Measurements from ENCODE around the gene VOPP1. TPM values are rescaled to one million over a fixed set of nuclear protein-coding genes. Genes with fewer than 3 reads are reported as not detected.

VOPP1 gene
- total and polyA plus RNA-seq, 10 of the 15 experiments (the other 5 are each of a cell fraction or from before 2014, with no cell fraction given), result 32.8 to 206 (median 129) TPM

DNA sequence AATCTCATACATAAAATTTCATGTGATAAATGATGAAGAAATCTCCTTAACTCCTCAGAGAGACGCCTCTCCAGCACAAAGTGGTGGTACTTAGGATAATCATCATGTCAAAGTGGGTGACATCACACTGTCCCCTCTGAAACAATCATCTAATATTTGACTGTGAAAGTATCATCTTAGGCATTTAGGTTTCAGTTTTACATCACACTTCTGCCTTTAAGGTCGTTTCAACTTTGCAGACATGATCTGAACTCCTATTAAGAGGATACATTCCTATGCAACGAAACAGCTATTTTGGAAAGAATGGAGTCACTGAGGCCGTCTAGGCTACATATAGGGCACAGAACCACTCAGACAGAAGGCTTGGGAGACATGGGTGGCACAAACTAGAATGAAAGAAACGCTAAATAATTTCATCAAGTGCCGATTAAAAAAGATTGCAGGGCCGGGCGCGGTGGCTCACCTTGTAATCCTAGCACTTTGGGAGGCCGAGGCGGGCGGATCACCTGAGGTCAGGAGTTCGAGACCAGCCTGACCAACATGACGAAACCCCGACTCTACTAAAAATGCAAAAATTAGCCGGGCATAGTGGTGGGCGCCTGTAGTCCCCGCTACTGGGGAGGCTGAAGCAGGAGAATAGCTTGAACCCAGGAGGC, 2.0 kb downstream of the VOPP1 start (continued):
- TF ChIP-seq, protein P1, sequence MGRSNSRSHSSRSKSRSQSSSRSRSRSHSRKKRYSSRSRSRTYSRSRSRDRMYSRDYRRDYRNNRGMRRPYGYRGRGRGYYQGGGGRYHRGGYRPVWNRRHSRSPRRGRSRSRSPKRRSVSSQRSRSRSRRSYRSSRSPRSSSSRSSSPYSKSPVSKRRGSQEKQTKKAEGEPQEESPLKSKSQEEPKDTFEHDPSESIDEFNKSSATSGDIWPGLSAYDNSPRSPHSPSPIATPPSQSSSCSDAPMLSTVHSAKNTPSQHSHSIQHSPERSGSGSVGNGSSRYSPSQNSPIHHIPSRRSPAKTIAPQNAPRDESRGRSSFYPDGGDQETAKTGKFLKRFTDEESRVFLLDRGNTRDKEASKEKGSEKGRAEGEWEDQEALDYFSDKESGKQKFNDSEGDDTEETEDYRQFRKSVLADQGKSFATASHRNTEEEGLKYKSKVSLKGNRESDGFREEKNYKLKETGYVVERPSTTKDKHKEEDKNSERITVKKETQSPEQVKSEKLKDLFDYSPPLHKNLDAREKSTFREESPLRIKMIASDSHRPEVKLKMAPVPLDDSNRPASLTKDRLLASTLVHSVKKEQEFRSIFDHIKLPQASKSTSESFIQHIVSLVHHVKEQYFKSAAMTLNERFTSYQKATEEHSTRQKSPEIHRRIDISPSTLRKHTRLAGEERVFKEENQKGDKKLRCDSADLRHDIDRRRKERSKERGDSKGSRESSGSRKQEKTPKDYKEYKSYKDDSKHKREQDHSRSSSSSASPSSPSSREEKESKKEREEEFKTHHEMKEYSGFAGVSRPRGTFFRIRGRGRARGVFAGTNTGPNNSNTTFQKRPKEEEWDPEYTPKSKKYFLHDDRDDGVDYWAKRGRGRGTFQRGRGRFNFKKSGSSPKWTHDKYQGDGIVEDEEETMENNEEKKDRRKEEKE (IDR thresholded peaks at IDR 0.05), result no peak
- TF ChIP-seq YBX1 (IDR thresholded peaks at IDR 0.05), result no peak
- no peak for TF ChIP-seq TCF3 (IDR thresholded peaks at IDR 0.05; ENCODE audit: borderline replicate concordance, insufficient read depth, low read depth, low read length)
- 0 out of 2 replicates have a peak, but pooled peaks have one; percentile 69 for TF ChIP-seq HDGF (IDR thresholded peaks at IDR 0.05)
- no peak for TF ChIP-seq EGR1 (IDR thresholded peaks at IDR 0.05; ENCODE audit: borderline replicate concordance in 1 of 2, low read depth in 2 of 2, low read length in 2 of 2)
- TF ChIP-seq CREM (IDR thresholded peaks at IDR 0.05; ENCODE audit: low read depth), result peak; percentile 87
- no peak for TF ChIP-seq RB1 (IDR thresholded peaks at IDR 0.05; ENCODE audit: borderline replicate concordance)
- peak; percentile 45 for TF ChIP-seq POLR2AphosphoS5 (IDR thresholded peaks at IDR 0.05; ENCODE audit: low read length)
- no peak for TF ChIP-seq MEF2B (IDR thresholded peaks at IDR 0.05; ENCODE audit: partially characterized antibody, poor library complexity, severe bottlenecking)
- TF ChIP-seq POLR2AphosphoS2 (IDR thresholded peaks at IDR 0.05; ENCODE audit: low read depth, low read length), result no peak
- TF ChIP-seq, protein P2, sequence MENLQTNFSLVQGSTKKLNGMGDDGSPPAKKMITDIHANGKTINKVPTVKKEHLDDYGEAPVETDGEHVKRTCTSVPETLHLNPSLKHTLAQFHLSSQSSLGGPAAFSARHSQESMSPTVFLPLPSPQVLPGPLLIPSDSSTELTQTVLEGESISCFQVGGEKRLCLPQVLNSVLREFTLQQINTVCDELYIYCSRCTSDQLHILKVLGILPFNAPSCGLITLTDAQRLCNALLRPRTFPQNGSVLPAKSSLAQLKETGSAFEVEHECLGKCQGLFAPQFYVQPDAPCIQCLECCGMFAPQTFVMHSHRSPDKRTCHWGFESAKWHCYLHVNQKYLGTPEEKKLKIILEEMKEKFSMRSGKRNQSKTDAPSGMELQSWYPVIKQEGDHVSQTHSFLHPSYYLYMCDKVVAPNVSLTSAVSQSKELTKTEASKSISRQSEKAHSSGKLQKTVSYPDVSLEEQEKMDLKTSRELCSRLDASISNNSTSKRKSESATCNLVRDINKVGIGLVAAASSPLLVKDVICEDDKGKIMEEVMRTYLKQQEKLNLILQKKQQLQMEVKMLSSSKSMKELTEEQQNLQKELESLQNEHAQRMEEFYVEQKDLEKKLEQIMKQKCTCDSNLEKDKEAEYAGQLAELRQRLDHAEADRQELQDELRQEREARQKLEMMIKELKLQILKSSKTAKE (IDR thresholded peaks at IDR 0.05; ENCODE audit: low read depth, poor library complexity, severe bottlenecking), result peak; percentile 15
- TF ChIP-seq NR2F1 (conservative IDR thresholded peaks at IDR 0.05), result peak; percentile 51; the same call in 1 of the 2 replicates
- no peak for TF ChIP-seq SRF (IDR thresholded peaks at IDR 0.05; ENCODE audit: low read depth in 2 of 2, low read length in 2 of 2)
- TF ChIP-seq, protein P3, sequence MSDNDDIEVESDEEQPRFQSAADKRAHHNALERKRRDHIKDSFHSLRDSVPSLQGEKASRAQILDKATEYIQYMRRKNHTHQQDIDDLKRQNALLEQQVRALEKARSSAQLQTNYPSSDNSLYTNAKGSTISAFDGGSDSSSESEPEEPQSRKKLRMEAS (IDR thresholded peaks at IDR 0.05; ENCODE audit: low read depth, low read length), result no peak
- no peak for TF ChIP-seq KLF5 (IDR thresholded peaks at IDR 0.05; ENCODE audit: partially characterized antibody)
- no peak for TF ChIP-seq FOS (IDR thresholded peaks at IDR 0.05; ENCODE audit: borderline replicate concordance, extremely low read depth, insufficient read length)
- TF ChIP-seq, protein P4, sequence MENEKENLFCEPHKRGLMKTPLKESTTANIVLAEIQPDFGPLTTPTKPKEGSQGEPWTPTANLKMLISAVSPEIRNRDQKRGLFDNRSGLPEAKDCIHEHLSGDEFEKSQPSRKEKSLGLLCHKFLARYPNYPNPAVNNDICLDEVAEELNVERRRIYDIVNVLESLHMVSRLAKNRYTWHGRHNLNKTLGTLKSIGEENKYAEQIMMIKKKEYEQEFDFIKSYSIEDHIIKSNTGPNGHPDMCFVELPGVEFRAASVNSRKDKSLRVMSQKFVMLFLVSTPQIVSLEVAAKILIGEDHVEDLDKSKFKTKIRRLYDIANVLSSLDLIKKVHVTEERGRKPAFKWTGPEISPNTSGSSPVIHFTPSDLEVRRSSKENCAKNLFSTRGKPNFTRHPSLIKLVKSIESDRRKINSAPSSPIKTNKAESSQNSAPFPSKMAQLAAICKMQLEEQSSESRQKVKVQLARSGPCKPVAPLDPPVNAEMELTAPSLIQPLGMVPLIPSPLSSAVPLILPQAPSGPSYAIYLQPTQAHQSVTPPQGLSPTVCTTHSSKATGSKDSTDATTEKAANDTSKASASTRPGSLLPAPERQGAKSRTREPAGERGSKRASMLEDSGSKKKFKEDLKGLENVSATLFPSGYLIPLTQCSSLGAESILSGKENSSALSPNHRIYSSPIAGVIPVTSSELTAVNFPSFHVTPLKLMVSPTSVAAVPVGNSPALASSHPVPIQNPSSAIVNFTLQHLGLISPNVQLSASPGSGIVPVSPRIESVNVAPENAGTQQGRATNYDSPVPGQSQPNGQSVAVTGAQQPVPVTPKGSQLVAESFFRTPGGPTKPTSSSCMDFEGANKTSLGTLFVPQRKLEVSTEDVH (IDR thresholded peaks at IDR 0.05; ENCODE audit: low read depth, partially characterized antibody), result no peak
- TF ChIP-seq YY1 (IDR thresholded peaks at IDR 0.05; ENCODE audit: low read depth, low read length), result no peak
- TF ChIP-seq NFIC (IDR thresholded peaks at IDR 0.05; ENCODE audit: low read depth, low read length), result peak; percentile 69
- TF ChIP-seq TBL1XR1 (IDR thresholded peaks at IDR 0.05; ENCODE audit: low read depth, low read length), result no peak
- no peak for TF ChIP-seq KAT2A (conservative IDR thresholded peaks at IDR 0.05; ENCODE audit: control insufficient read depth, low read depth, low read length)
- no peak for TF ChIP-seq HDAC6 (IDR thresholded peaks at IDR 0.05; ENCODE audit: unreplicated experiment)
- no peak for TF ChIP-seq POU2F2 (IDR thresholded peaks at IDR 0.05; ENCODE audit: borderline replicate concordance, low read depth, low read length)
